Measurements from ENCODE around the gene SETD3.

DNA sequence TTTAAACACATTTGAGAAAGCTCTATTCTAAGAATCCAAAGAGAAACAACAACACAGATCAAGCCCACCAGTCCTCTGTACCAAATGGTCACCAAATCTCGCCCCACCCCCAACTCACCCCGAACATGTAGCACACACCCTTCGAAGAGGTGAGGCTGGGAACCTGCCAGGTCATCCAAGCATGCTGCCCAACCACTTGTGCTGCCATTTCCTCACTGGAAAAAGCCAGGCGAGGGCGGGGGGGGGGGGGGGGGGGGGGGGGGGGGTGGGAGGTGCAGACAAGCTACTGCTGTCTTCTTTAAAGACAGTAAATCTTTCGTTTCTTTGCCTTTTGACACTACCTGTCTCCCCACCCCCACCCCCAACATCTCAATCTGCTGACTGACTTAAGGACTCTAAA, 59.9 kb downstream of the SETD3 start:
- TF ChIP-seq, protein P1, sequence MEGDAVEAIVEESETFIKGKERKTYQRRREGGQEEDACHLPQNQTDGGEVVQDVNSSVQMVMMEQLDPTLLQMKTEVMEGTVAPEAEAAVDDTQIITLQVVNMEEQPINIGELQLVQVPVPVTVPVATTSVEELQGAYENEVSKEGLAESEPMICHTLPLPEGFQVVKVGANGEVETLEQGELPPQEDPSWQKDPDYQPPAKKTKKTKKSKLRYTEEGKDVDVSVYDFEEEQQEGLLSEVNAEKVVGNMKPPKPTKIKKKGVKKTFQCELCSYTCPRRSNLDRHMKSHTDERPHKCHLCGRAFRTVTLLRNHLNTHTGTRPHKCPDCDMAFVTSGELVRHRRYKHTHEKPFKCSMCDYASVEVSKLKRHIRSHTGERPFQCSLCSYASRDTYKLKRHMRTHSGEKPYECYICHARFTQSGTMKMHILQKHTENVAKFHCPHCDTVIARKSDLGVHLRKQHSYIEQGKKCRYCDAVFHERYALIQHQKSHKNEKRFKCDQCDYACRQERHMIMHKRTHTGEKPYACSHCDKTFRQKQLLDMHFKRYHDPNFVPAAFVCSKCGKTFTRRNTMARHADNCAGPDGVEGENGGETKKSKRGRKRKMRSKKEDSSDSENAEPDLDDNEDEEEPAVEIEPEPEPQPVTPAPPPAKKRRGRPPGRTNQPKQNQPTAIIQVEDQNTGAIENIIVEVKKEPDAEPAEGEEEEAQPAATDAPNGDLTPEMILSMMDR (IDR thresholded peaks at IDR 0.05): no peak
- TF ChIP-seq POLR2AphosphoS5 (IDR thresholded peaks at IDR 0.05) (no peak), POLR2A (IDR thresholded peaks at IDR 0.05; ENCODE audit: low read depth) (no peak)
